C4-2B (cell line): ENCODE results near the gene TPRX1.

Experiments used
- H3K27ac ChIP-seq: fragments of 450-650 bp; 2 replicates; pipeline ENCODE4 v1.5.1; 2017
- CTCF ChIP-seq: fragments of 450-650 bp; conservative IDR thresholded peaks from 2 replicates; pipeline ENCODE4 v1.5.1; 2017; ENCODE audit warnings: mild to moderate bottlenecking
- ZFX ChIP-seq: fragments of 450-650 bp; IDR thresholded peaks from 2 replicates; pipeline ENCODE4 v1.6.1; 2017

Gene TPRX1

GRCh38 chr19:47762615-47763308, 41.6 kb downstream of the TPRX1 start:
- H3K27ac ChIP-seq = no peak overlapping the region
- no peak for TF ChIP-seq ZFX
- TF ChIP-seq CTCF = no peak

- no peak overlapping the region for H3K27ac ChIP-seq
- no peak for TF ChIP-seq CTCF
- TF ChIP-seq ZFX = no peak
These were observed 42.2 kb downstream of the TPRX1 start for GRCh38 chr19:47762151-47762550.

GRCh38 chr19:47761566-47761965, 42.8 kb downstream of the TPRX1 start:
- no peak for TF ChIP-seq ZFX
- no peak overlapping the region for H3K27ac ChIP-seq

- TF ChIP-seq ZFX (no peak), CTCF (no peak)
- H3K27ac ChIP-seq = no peak overlapping the region
These were observed 43.7 kb downstream of the TPRX1 start for GRCh38 chr19:47760632-47760999.

- TF ChIP-seq CTCF (no peak), ZFX (no peak)
These were observed 45.9 kb downstream of the TPRX1 start for GRCh38 chr19:47758443-47758804.

GRCh38 chr19:47757617-47758442, 46.5 kb downstream of the TPRX1 start:
- no peak overlapping the region for H3K27ac ChIP-seq
- no peak for TF ChIP-seq ZFX
- no peak for TF ChIP-seq CTCF

More at GRCh38 chr19:47758443-47758804, 45.9 kb downstream of the TPRX1 start:
- no peak overlapping the region for H3K27ac ChIP-seq

- H3K27ac ChIP-seq = no peak overlapping the region
- TF ChIP-seq CTCF = no peak
- TF ChIP-seq ZFX = no peak
These were observed 47.3 kb downstream of the TPRX1 start for GRCh38 chr19:47756953-47757608.
